PC-3 (cell line): ENCODE data around the gene TIMP3. TPM values are rescaled to one million over a fixed set of nuclear protein-coding genes. Genes with fewer than 3 reads are reported as not detected.

Source experiments
- ATAC-seq: fragments of 200-7000 bp; cut with Tn5 transposase; 2 replicates; pipeline ENCODE4 v1.9.1; 2020; ENCODE audit warnings: mild to moderate bottlenecking, moderate library complexity
- BruUV-seq: library from RNA; stranded (reverse); fragments of 400-500 nt; replicated peaks from 2 replicates; lab custom pipeline; 2021; lab: Mats Ljungman, UMichigan
- CTCF ChIA-PET: fragments of 300-600 bp; sonication (Branson Sonifier 250); formaldehyde crosslinking; loops from one replicate; lab custom pipeline; 2022; ENCODE audit warnings: antibody characterized with exemption; lab: Charles Lee
- POLR2A ChIA-PET: fragments of 300-600 bp; sonication (Branson Sonifier 250); formaldehyde crosslinking; loops from one replicate; lab custom pipeline; 2022; ENCODE audit warnings: antibody characterized with exemption; ENCODE audit not compliant: unreplicated experiment; lab: Charles Lee
- DNase-seq: peaks from one replicate; pipeline ENCODE4 v3.0.0-alpha.2; 2015
- H2AFZ ChIP-seq: fragments of 300-600 bp; sonication (generic); 2 replicates; pipeline ENCODE4 v1.6.0; 2016; ENCODE audit warnings: antibody characterized with exemption, low read length
- H3F3A ChIP-seq: fragments of 300-600 bp; sonication (generic); one replicate; pipeline ENCODE4 v1.6.0; 2017; ENCODE audit warnings: antibody characterized with exemption, low read length, control low read depth, mild to moderate bottlenecking; ENCODE audit not compliant: unreplicated experiment
- H3K27ac ChIP-seq: fragments of 300-600 bp; sonication (generic); 2 replicates; pipeline ENCODE4 v1.5.1; 2016; ENCODE audit warnings: mild to moderate bottlenecking, low read length
- H3K27me3 ChIP-seq: fragments of 300-600 bp; sonication (generic); 2 replicates; pipeline ENCODE4 v1.6.1; 2016; ENCODE audit warnings: low read length, mixed read lengths
- H3K36me3 ChIP-seq: fragments of 300-600 bp; sonication (generic); 2 replicates; pipeline ENCODE4 v1.6.1; 2016; ENCODE audit warnings: low read depth, mixed run types, low read length, mixed read lengths
- H3K4me1 ChIP-seq: fragments of 300-600 bp; sonication (generic); 2 replicates; pipeline ENCODE4 v1.5.1; 2016; ENCODE audit warnings: low read length; ENCODE audit not compliant: insufficient read depth
- H3K4me2 ChIP-seq: fragments of 300-600 bp; sonication (generic); 2 replicates; pipeline ENCODE4 v1.6.0; 2016; ENCODE audit warnings: low read length
- H3K4me3 ChIP-seq: fragments of 300-600 bp; sonication (generic); 2 replicates; pipeline ENCODE4 v1.5.1; 2016; ENCODE audit warnings: mild to moderate bottlenecking, low read length, mixed read lengths
- H3K79me2 ChIP-seq: fragments of 300-600 bp; sonication (generic); 2 replicates; pipeline ENCODE4 v1.6.1; 2017; ENCODE audit warnings: low read length, mixed read lengths
- H3K9ac ChIP-seq: fragments of 300-600 bp; sonication (generic); 2 replicates; pipeline ENCODE4 v1.6.0; 2016; ENCODE audit warnings: mild to moderate bottlenecking, low read length
- H3K9me2 ChIP-seq: fragments of 300-600 bp; sonication (generic); replicated peaks from 2 replicates; pipeline ENCODE4 v1.6.1; 2016; ENCODE audit warnings: mixed run types, low read length, mixed read lengths
- H3K9me3 ChIP-seq: fragments of 300-600 bp; sonication (generic); 2 replicates; pipeline ENCODE4 v1.6.1; 2016; ENCODE audit warnings: low read length, mixed read lengths
- H4K20me1 ChIP-seq: fragments of 300-600 bp; sonication (generic); 2 replicates; pipeline ENCODE4 v1.6.1; 2016; ENCODE audit warnings: low read length, mixed read lengths
- EZH2 ChIP-seq: fragments of 300-600 bp; sonication (generic); IDR thresholded peaks from one replicate; pipeline ENCODE4 v1.6.1; 2017; ENCODE audit warnings: antibody characterized with exemption, mild to moderate bottlenecking, low read length; ENCODE audit not compliant: unreplicated experiment
- EZH2phosphoT487 ChIP-seq: fragments of 300-600 bp; sonication (generic); IDR thresholded peaks from 2 replicates; pipeline ENCODE4 v1.6.1; 2018; ENCODE audit warnings: mild to moderate bottlenecking, antibody characterized with exemption, low read length, borderline replicate concordance
- intact Hi-C: fragments of 100-400 bp; cut with micrococcal nuclease; formaldehyde crosslinking; loops from 2 replicates; pipeline ENCODE4 v1.9.0; 2023
- total RNA-seq: library from RNA; depleted of rRNA; stranded (reverse); fragments of >200 nt; gene quantifications from 2 replicates; pipeline ENCODE4 v1.2.3, GENCODE V29; 2014
- TF ChIP-seq, protein P1 (sequence below): fragments of 300-600 bp; sonication (generic); conservative IDR thresholded peaks from 2 replicates; pipeline ENCODE4 v1.5.1; 2017; ENCODE audit warnings: antibody characterized with exemption, low read depth, mild to moderate bottlenecking, low read length

TIMP3 gene
- total RNA-seq, 1 experiment from 2014 or later: not detected

DNA sequence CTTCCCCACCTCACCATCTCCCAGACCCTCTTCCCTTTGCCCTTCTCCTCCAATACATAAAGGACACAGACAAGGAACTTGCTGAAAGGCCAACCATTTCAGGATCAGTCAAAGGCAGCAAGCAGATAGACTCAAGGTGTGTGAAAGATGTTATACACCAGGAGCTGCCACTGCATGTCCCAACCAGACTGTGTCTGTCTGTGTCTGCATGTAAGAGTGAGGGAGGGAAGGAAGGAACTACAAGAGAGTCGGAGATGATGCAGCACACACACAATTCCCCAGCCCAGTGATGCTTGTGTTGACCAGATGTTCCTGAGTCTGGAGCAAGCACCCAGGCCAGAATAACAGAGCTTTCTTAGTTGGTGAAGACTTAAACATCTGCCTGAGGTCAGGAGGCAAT lies 58.2 kb downstream of the TIMP3 start:
- Histone ChIP-seq H3K27me3 (no peaks in the 10 kb centered on the region), H3K27ac (no peak overlapping the region), H3K9ac (no peak overlapping the region), H3K4me2 (no peak overlapping the region), H3K4me1 (no peaks in the 10 kb centered on the region), H3K79me2 (no peaks in the 10 kb centered on the region), H3K9me3 (no peaks in the 10 kb centered on the region), H2AFZ (no peak overlapping the region), H3K36me3 (no peaks in the 10 kb centered on the region), H3F3A (no peaks in the 10 kb centered on the region), H3K9me2 (no peaks in the 10 kb centered on the region), H4K20me1 (no peaks in the 10 kb centered on the region), H3K4me3 (no peak overlapping the region)
- TF ChIP-seq EZH2phosphoT487: no peak
- TF ChIP-seq, protein P1, sequence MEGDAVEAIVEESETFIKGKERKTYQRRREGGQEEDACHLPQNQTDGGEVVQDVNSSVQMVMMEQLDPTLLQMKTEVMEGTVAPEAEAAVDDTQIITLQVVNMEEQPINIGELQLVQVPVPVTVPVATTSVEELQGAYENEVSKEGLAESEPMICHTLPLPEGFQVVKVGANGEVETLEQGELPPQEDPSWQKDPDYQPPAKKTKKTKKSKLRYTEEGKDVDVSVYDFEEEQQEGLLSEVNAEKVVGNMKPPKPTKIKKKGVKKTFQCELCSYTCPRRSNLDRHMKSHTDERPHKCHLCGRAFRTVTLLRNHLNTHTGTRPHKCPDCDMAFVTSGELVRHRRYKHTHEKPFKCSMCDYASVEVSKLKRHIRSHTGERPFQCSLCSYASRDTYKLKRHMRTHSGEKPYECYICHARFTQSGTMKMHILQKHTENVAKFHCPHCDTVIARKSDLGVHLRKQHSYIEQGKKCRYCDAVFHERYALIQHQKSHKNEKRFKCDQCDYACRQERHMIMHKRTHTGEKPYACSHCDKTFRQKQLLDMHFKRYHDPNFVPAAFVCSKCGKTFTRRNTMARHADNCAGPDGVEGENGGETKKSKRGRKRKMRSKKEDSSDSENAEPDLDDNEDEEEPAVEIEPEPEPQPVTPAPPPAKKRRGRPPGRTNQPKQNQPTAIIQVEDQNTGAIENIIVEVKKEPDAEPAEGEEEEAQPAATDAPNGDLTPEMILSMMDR: no peak
- TF ChIP-seq EZH2: no peak
- ChIA-PET POLR2A (no interaction called here), CTCF (no interaction called here)
- intact Hi-C loops: no loop called here
- no TSS peak for BruUV-seq
- no peak for DNase-seq
- no peak for ATAC-seq

DNA sequence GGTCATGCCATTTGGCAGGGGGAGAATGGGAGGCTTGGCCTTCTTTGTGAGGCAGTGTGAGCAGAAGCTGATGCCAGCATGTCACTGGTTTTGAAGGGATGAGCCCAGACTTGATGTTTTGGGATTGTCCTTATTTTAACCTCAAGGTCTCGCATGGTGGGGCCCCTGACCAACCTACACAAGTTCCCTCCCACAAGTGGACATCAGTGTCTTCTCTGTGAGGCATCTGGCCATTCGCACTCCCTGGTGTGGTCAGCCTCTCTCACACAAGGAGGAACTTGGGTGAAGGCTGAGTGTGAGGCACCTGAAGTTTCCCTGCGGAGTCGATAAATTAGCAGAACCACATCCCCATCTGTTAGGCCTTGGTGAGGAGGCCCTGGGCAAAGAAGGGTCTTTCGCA lies 59.8 kb downstream of the TIMP3 start:
- Histone ChIP-seq H3K4me1 (no peaks in the 10 kb centered on the region), H3F3A (no peaks in the 10 kb centered on the region), H3K4me2 (no peak overlapping the region), H4K20me1 (no peaks in the 10 kb centered on the region), H3K9me2 (no peaks in the 10 kb centered on the region), H3K9me3 (no peaks in the 10 kb centered on the region), H3K4me3 (no peak overlapping the region), H3K27ac (no peak overlapping the region), H3K27me3 (no peaks in the 10 kb centered on the region), H3K79me2 (no peaks in the 10 kb centered on the region), H3K36me3 (no peaks in the 10 kb centered on the region), H2AFZ (no peak overlapping the region), H3K9ac (no peak overlapping the region)
- intact Hi-C loops: no loop called here
- ChIA-PET POLR2A (no interaction called here), CTCF (no interaction called here)
- TF ChIP-seq EZH2phosphoT487: no peak
- TF ChIP-seq, protein P1: no peak
- TF ChIP-seq EZH2: no peak
- DNase-seq (no peak), ATAC-seq (no peak)
- BruUV-seq: no TSS peak

DNA sequence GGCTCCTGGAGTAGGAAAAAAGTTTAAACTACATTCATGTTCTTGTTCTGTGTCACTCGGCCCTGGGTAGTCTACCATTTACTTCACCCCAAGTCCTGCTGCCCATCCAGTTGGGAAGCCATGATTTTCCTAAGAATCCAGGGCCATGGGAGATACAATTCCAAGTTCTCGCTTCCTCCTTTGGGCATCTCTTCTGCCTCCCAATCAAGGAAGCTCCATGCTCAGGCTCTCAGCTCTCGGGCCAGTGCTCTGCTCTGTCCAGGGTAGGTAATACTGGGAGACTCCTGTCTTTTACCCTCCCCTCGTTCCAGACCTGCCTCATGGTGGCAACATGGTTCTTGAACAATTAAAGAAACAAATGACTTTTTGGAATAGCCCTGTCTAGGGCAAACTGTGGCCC lies 60.6 kb downstream of the TIMP3 start:
- no peaks in the 10 kb centered on the region for H3K4me1 ChIP-seq
- no peak for DNase-seq
- H3K79me2 ChIP-seq: no peaks in the 10 kb centered on the region
- intact Hi-C loops: no loop called here
- TF ChIP-seq EZH2phosphoT487: no peak
- TF ChIP-seq EZH2: no peak
- TF ChIP-seq, protein P1: no peak
- CTCF ChIA-PET: no interaction called here
- no peaks in the 10 kb centered on the region for H3K9me3 ChIP-seq
- no TSS peak for BruUV-seq
- POLR2A ChIA-PET: no interaction called here
- ATAC-seq: no peak
- H3K36me3 ChIP-seq: no peaks in the 10 kb centered on the region
- no peak overlapping the region for H3K27ac ChIP-seq
- no peaks in the 10 kb centered on the region for H4K20me1 ChIP-seq
- H3K27me3 ChIP-seq: no peaks in the 10 kb centered on the region
- no peak overlapping the region for H2AFZ ChIP-seq
- no peak overlapping the region for H3K4me3 ChIP-seq
- H3F3A ChIP-seq: no peaks in the 10 kb centered on the region
- no peaks in the 10 kb centered on the region for H3K9me2 ChIP-seq
- no peak overlapping the region for H3K9ac ChIP-seq
- H3K4me2 ChIP-seq: no peak overlapping the region
